ACHN (cell line): ENCODE measurements around the gene CRYBG1.
"Not testable (repeated sequence)": the region's sequence is repeated elsewhere in the genome, so short reads cannot be mapped to it uniquely, and the experiment has no call there.

Experiments used
- DNase-seq: peaks from one replicate; pipeline ENCODE4 v3.0.0-alpha.2; 2015
- in situ Hi-C: cut with HindIII; loops from 2 replicates; pipeline ENCODE4 v1.10.0; 2017; ENCODE audit warnings: low sequenced_read_pairs, low pct_ligation_motif_present, low pct_unique_long_range_greater_than_20kb

CRYBG1 gene

DNA sequence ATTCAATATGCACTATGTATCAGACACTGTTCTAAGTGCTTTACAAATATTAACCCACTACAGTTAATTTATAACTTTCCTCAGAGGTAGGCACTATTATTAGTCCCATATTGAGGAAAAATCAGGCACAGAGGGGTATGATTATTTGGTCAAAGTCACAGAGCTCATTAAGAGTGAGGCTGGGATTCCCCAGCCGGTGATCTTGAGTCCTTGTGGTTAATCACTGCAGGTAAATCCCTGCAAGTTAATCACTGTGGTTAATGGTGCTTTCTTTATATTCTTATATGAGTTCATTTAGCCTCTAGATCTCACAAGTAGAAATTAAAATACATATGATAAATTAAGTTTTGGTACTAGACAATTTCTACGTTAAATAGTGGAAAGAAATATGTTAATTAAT lies 9.2 kb downstream of the CRYBG1 start:
- DNase-seq, result no peak
- in situ Hi-C loops, result no loop called here

DNA sequence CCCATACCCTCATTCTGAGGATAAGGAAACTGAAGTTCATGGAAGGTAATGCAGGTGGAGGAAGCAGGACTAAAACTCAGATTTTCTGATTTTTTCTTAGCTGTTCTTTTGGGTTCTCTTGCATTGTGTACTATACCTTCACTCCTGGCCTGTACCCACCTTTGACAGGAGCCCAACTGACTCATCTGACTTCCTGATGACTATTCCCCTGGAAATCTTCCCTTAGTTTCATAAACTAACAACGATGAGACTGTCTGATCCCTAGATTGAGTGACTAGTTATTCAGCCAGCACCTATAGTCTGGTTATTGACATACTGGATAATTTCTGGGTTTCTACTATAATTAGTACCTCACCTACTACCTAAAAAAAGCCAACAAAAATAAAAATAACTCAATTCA lies 10.1 kb downstream of the CRYBG1 start:
- in situ Hi-C loops, result no loop called here
- DNase-seq, result no peak

GRCh38 chr6:106372838-106373501 lies 12.5 kb downstream of the CRYBG1 start:
- in situ Hi-C loops, result no loop called here

GRCh38 chr6:106373502-106374239 lies 13.2 kb downstream of the CRYBG1 start:
- in situ Hi-C loops, result no loop called here
- no peak for DNase-seq

More at GRCh38 chr6:106372838-106373501, 12.5 kb downstream of the CRYBG1 start:
- no peak for DNase-seq

DNA sequence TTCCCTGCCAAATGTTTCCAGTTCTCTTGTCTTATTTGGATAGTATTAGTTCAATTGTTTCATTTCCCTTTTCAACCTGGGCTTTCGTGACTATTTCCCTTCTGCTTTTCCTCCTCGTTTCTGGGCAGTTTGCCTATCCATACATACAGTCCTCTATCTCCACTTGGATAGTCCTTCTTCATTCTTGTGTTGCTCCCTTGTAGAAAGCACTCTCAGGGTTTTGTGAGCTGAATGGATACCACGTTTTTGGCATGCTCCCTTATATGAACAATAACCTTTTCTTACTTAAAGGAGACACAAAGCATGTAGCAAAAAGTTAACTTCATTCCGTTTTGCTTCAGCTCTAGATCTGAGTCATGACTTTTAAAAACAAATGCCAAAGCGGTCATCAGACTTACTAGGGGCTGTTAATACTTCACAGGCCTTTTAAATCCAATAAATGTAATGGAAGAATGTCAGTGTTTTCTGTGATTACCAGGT lies 16.6 kb downstream of the CRYBG1 start:
- in situ Hi-C loops, result no loop called here
- peak; percentile 36 for DNase-seq

GRCh38 chr6:106379951-106380350 lies 19.4 kb downstream of the CRYBG1 start:
- DNase-seq, result no peak
- in situ Hi-C loops, result no loop called here

DNA sequence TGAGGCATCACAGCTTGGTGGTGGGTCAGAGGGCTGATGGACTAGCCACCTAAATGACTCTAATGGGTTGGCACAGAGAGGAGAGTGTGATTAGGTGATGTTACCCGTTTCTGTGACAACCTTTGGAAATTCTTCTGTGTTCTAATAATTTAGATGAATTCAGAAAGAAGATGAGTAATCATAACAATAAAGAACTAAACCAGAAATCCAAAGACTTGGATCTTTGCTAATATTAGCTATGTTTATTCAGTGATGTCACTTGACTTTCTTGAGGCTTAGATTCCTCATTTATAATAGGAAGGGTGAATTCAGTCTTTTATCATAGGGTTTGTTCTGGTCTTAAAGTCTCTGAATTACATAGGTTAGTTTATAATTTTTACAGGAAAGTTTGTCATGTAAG lies 19.9 kb downstream of the CRYBG1 start:
- DNase-seq, result no peak
- in situ Hi-C loops, result no loop called here

- in situ Hi-C loops, result no loop called here
- no peak for DNase-seq
These were observed 20.7 kb downstream of the CRYBG1 start for GRCh38 chr6:106381223-106381622.

GRCh38 chr6:106381881-106382280 lies 21.4 kb downstream of the CRYBG1 start:
- DNase-seq, result no peak
- in situ Hi-C loops, result no loop called here

DNA sequence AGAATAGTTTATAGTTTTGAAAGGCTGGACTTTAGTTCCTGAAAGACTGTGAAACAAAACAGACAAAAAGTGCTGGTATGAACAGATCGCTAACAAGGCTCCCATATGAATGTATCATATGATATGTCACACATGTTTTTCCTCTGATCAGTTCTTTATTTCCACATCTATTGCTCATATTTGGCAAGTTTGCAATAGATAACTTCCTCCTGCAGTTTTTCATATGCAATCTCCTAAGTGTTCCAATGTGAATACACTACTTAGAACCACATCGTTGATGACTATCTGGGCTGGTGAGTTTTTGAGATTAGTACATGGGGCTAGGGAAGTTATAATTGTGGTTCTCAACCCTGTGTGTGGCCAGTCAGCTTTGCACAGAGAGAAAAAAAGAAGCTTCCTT lies 23.1 kb downstream of the CRYBG1 start:
- no peak for DNase-seq
- in situ Hi-C loops, result no loop called here

- in situ Hi-C loops, result no loop called here
- no peak for DNase-seq
These were observed 25.0 kb downstream of the CRYBG1 start for GRCh38 chr6:106385530-106385929.

GRCh38 chr6:106387875-106388274 lies 27.4 kb downstream of the CRYBG1 start:
- DNase-seq, result no peak
- in situ Hi-C loops, result no loop called here

- in situ Hi-C loops, result no loop called here
- no peak for DNase-seq
These were observed 29.6 kb downstream of the CRYBG1 start for GRCh38 chr6:106390088-106390487.

- DNase-seq, result no peak
- in situ Hi-C loops, result no loop called here
These were observed 36.1 kb downstream of the CRYBG1 start for GRCh38 chr6:106396426-106397220.

DNA sequence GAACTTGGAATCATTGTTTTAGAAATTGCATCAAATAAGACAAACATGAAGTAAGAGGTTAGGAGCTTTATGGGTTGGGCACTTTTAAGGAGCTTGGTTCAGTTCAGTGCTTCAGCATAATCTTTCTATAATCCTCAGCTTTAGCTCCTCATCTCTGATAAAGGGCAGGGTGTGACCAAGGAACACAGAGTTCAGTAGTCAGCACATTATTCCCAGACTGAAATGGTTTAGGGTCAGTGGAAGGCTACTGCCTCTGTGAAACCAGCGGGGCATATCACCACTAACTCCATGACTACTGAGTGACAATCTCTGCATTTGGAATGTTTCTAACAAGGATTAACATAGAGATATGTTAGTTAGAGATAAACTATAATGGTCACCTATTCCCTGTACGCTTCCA lies 36.9 kb downstream of the CRYBG1 start:
- DNase-seq, result no peak
- in situ Hi-C loops, result no loop called here

DNA sequence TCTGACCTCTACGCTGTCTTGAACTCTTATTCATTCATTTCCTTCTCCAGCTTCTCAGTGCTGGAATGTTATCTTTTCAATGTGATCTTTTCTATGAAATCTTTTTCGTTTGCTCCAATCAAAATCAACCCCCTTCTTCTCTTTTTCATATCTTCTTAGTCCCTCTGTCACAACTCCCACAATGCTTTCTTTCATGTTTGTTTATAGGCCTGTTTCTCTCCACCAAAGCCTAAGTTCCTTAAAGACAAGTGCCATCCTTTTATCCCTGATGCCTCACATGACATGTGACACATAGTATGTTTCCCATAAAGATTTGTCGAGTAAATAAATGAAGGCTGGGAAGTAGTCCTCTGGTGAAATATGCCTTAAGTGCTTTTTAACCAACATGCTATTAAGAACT lies 38.1 kb downstream of the CRYBG1 start:
- DNase-seq, result no peak
- in situ Hi-C loops, result no loop called here

DNA sequence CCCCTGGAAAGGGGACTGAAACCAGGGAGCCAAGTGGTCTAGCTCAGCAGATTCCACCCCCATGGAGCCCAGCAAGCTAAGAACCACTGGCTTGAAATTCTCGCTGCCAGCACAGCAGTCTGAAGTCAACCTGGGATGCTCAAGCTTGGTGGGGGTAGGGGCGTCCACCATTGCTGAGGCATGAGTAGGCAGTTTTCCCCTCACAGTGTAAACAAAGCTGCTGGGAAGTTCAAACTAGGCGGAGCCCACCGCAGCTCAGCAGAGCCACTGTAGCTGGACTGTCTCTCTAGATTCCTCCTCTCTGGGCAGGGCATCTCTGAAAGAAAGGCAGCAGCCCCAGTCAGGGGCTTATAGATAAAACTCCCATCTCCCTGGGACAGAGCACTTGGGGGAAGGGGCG lies 44.5 kb downstream of the CRYBG1 start:
- in situ Hi-C loops, result not testable (repeated sequence)

GRCh38 chr6:106411056-106411455 lies 50.5 kb downstream of the CRYBG1 start:
- no peak for DNase-seq
- in situ Hi-C loops, result no loop called here

More for the DNA sequence above, 44.5 kb downstream of the CRYBG1 start:
- DNase-seq, result not testable (repeated sequence)

GRCh38 chr6:106411643-106412200 lies 51.2 kb downstream of the CRYBG1 start:
- in situ Hi-C loops, result no loop called here

More at GRCh38 chr6:106411643-106412200, 51.2 kb downstream of the CRYBG1 start:
- no peak for DNase-seq
